Measurements from ENCODE around the gene UBE3D. TPM values are rescaled to one million over a fixed set of nuclear protein-coding genes. Genes with fewer than 3 reads are reported as not detected.

UBE3D gene
- total RNA-seq, 1 experiment from 2014 or later, result 11.0 TPM

- no peaks in the 10 kb centered on the region for H3K27me3 ChIP-seq (ENCODE audit: control insufficient read depth, insufficient read depth, low read length)
- H3K4me3 ChIP-seq (ENCODE audit: low read depth in 2 of 2, low read length in 2 of 2), result no peak overlapping the region
- ATAC-seq (no peak), DNase-seq (ENCODE audit: low read depth, low spot score) (no peak)
- H3K27ac ChIP-seq (ENCODE audit: low read length), result no peak overlapping the region
- intact Hi-C loops (cut with micrococcal nuclease; ENCODE audit: unreplicated experiment), result no loop called here
- CTCF ChIA-PET, result no interaction called here
- no peaks in the 10 kb centered on the region; the same call in 1 of the 2 replicates for H3K4me1 ChIP-seq (ENCODE audit: control insufficient read depth, insufficient read depth, low read length)
- POLR2A ChIA-PET, result no interaction called here
- TF ChIP-seq REST (IDR thresholded peaks at IDR 0.05; ENCODE audit: insufficient read depth in 1 of 2, low read depth in 2 of 2, low read length in 1 of 2) (no peak), SIN3A (IDR thresholded peaks at IDR 0.05; ENCODE audit: borderline replicate concordance, insufficient read depth, low read depth, low read length) (no peak), CTCF (IDR thresholded peaks at IDR 0.05) (no peak), TCF7L2 (IDR thresholded peaks at IDR 0.05; ENCODE audit: low read depth, low read length) (no peak), POLR2AphosphoS5 (IDR thresholded peaks at IDR 0.05; ENCODE audit: low read depth, low read length) (no peak)
- no TSS peak for BruUV-seq (replicated peaks)
- H3K9me3 ChIP-seq (ENCODE audit: control insufficient read depth, insufficient read depth, low read depth, low read length), result no peaks in the 10 kb centered on the region
- in situ Hi-C loops (cut with HindIII; ENCODE audit: low pct_unique_long_range_greater_than_20kb, low sequenced_read_pairs), result no loop called here
- no peaks in the 10 kb centered on the region for H3K36me3 ChIP-seq (ENCODE audit: control insufficient read depth, insufficient read depth, low read length)
Measured at GRCh38 chr6:82909551-82909950, 156.1 kb downstream of the UBE3D start.

- intact Hi-C loops (cut with micrococcal nuclease; ENCODE audit: unreplicated experiment) (no loop called here), in situ Hi-C loops (cut with HindIII; ENCODE audit: low pct_unique_long_range_greater_than_20kb, low sequenced_read_pairs) (no loop called here)
- no peaks in the 10 kb centered on the region for H3K36me3 ChIP-seq (ENCODE audit: control insufficient read depth, insufficient read depth, low read length)
- H3K9me3 ChIP-seq (ENCODE audit: control insufficient read depth, insufficient read depth, low read depth, low read length), result no peaks in the 10 kb centered on the region
- ChIA-PET POLR2A (no interaction called here), CTCF (no interaction called here)
- DNase-seq (ENCODE audit: low read depth, low spot score), result no peak
- TF ChIP-seq TCF7L2 (IDR thresholded peaks at IDR 0.05; ENCODE audit: low read depth, low read length), result no peak
- TF ChIP-seq CTCF (IDR thresholded peaks at IDR 0.05), result no peak
- TF ChIP-seq SIN3A (IDR thresholded peaks at IDR 0.05; ENCODE audit: borderline replicate concordance, insufficient read depth, low read depth, low read length), result no peak
- TF ChIP-seq REST (IDR thresholded peaks at IDR 0.05; ENCODE audit: insufficient read depth in 1 of 2, low read depth in 2 of 2, low read length in 1 of 2), result no peak
- no peak for TF ChIP-seq POLR2AphosphoS5 (IDR thresholded peaks at IDR 0.05; ENCODE audit: low read depth, low read length)
- H3K4me3 ChIP-seq (ENCODE audit: low read depth in 2 of 2, low read length in 2 of 2), result no peak overlapping the region
- no peak overlapping the region for H3K27ac ChIP-seq (ENCODE audit: low read length)
- no peak for ATAC-seq
- no peaks in the 10 kb centered on the region for H3K27me3 ChIP-seq (ENCODE audit: control insufficient read depth, insufficient read depth, low read length)
- H3K4me1 ChIP-seq (ENCODE audit: control insufficient read depth, insufficient read depth, low read length), result no peaks in the 10 kb centered on the region; the same call in 1 of the 2 replicates
- no TSS peak for BruUV-seq (replicated peaks)
Measured at GRCh38 chr6:82908661-82909060, 157.0 kb downstream of the UBE3D start.
